Osteocyte (in vitro differentiated cells): ENCODE results near the gene KRT13. TPM values are rescaled to one million over a fixed set of nuclear protein-coding genes. Genes with fewer than 3 reads are reported as not detected.

Source experiments
- DNase-seq: peaks from one replicate; pipeline ENCODE4 v3.0.0; 2021; ENCODE audit warnings: mixed read lengths; ENCODE audit not compliant: unreplicated experiment; ENCODE audit errors: extremely low spot score
- H3K27ac Mint-ChIP-seq: one replicate; pipeline ENCODE4 v1.8.0; 2021; ENCODE audit warnings: mild to moderate bottlenecking, mixed read lengths; ENCODE audit not compliant: unreplicated experiment
- H3K27me3 Mint-ChIP-seq: one replicate; pipeline ENCODE4 v1.8.0; 2021; ENCODE audit warnings: mixed read lengths; ENCODE audit not compliant: unreplicated experiment
- H3K36me3 Mint-ChIP-seq: one replicate; pipeline ENCODE4 v1.8.0; 2021; ENCODE audit warnings: mixed read lengths; ENCODE audit not compliant: unreplicated experiment
- H3K4me1 Mint-ChIP-seq: one replicate; pipeline ENCODE4 v1.8.0; 2021; ENCODE audit warnings: mixed read lengths; ENCODE audit not compliant: unreplicated experiment
- H3K4me3 Mint-ChIP-seq: one replicate; pipeline ENCODE4 v1.8.0; 2021; ENCODE audit warnings: mild to moderate bottlenecking, moderate library complexity, mixed read lengths; ENCODE audit not compliant: unreplicated experiment
- H3K9me3 Mint-ChIP-seq: one replicate; pipeline ENCODE4 v1.8.0; 2021; ENCODE audit warnings: mixed read lengths; ENCODE audit not compliant: unreplicated experiment
- CTCF ChIP-seq: fragments of 200-600 bp; sonication (generic); IDR thresholded peaks from 2 replicates; pipeline ENCODE4 v1.5.0; 2021; ENCODE audit warnings: antibody characterized with exemption, mild to moderate bottlenecking, moderate library complexity
- total RNA-seq: library from RNA; stranded (reverse); gene quantifications from 2 replicates; pipeline ENCODE4 v1.2.1, GENCODE V29; 2021

The KRT13 gene
- total RNA-seq, 1 donor from 2014 or later, result not detected

DNA sequence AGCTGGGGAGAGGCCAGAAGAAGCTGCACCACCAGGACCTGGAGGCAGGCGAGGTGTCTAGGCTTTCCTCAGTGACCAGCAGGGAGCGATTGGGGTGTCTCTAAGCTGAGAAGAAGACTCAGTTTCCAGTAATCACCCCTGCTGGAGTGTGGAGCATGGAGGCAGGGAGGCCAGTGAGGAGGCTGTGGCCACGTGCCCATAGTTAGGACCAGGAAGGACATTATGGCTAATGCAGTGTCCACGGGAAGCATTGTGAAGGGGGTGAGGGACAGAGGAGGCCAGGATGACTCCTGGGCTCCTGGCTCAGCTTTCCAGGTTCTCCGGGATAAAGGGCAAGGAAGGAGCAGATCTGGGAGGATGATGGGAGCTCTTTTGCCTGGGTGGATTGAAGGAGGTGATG lies 5.7 kb downstream of the KRT13 start:
- no peak for TF ChIP-seq CTCF
- Mint-ChIP-seq H3K27me3 (no peaks in the 10 kb centered on the region), H3K36me3 (no peaks in the 10 kb centered on the region), H3K4me3 (no peak overlapping the region), H3K4me1 (peaks cover 6% of the 10 kb centered on the region), H3K9me3 (no peaks in the 10 kb centered on the region), H3K27ac (no peak overlapping the region)
- DNase-seq, result no peak

DNA sequence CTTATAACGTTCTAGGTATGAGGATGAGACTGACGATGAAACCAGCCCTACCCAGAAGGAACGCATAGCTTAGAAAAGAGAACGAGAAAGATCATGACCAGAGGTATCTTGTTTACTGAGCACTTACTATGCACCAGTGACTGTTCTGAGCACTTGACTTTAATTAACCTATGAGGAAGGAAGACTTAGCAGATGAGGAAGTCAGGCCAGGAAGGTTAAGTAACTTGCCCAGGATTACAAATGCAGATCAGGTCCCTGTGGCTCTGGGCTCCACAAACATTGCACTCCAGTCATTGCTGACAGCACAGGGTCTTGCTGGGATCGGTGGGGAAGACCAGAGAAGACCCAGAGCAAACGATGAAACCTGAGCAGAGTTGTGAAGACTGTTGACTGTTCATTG lies 7.1 kb downstream of the KRT13 start:
- TF ChIP-seq CTCF, result no peak
- Mint-ChIP-seq H3K36me3 (no peaks in the 10 kb centered on the region), H3K4me3 (no peak overlapping the region), H3K27me3 (no peaks in the 10 kb centered on the region), H3K4me1 (peaks cover 12% of the 10 kb centered on the region), H3K9me3 (no peaks in the 10 kb centered on the region), H3K27ac (no peak overlapping the region)
- DNase-seq, result no peak

DNA sequence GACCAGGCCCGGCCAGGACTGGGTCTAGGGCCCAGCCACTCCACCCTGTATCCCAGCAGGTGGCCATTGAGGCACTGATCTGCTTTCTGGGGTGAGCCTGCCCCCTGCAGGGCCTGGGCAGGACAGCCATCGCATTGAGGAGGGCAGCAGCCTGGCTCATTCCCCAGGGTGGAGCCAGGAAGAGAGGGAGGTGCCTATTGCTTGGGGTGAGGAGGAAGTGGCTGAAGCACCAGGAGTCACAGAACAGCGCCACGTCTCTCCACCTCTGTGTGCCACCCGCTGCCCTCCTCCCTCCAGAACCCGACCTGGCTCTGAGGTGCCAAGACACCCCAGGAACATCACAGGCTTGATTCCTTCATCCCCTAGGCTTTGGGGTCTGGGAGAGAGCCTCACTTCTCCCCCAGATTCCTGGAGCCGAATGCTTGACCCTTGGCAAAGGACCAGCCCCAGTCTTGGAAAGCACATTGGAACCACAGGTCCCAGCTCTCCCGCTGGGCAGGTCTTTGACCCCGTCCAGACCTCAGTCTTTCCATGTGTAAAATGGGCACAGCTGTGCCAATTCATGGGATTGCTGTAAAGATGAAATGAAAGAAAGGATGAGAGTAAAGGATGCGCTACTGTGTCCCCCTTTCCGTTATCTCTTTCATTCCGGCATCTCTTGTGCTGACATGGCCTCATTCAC lies 8.5 kb downstream of the KRT13 start:
- Mint-ChIP-seq H3K4me3 (no peak overlapping the region), H3K9me3 (no peaks in the 10 kb centered on the region), H3K27ac (no peak overlapping the region), H3K36me3 (no peaks in the 10 kb centered on the region), H3K27me3 (no peaks in the 10 kb centered on the region), H3K4me1 (peaks cover 25% of the 10 kb centered on the region)
- peak; percentile 59 for TF ChIP-seq CTCF
- DNase-seq, result no peak

GRCh38 chr17:41494524-41494923 lies 10.9 kb downstream of the KRT13 start:
- H3K27ac Mint-ChIP-seq, result no peak overlapping the region
- H3K4me1 Mint-ChIP-seq, result peaks cover 22% of the 10 kb centered on the region
- H3K27me3 Mint-ChIP-seq, result no peaks in the 10 kb centered on the region
- H3K4me3 Mint-ChIP-seq, result no peak overlapping the region
- no peaks in the 10 kb centered on the region for H3K9me3 Mint-ChIP-seq
- H3K36me3 Mint-ChIP-seq, result no peaks in the 10 kb centered on the region
- no peak for TF ChIP-seq CTCF
- DNase-seq, result no peak

GRCh38 chr17:41492771-41493170 lies 12.6 kb downstream of the KRT13 start:
- Mint-ChIP-seq H3K27ac (peak overlapping the region; percentile 10), H3K4me3 (no peak overlapping the region)

More at GRCh38 chr17:41492771-41493170, 12.6 kb downstream of the KRT13 start:
- H3K9me3 Mint-ChIP-seq, result no peaks in the 10 kb centered on the region
- DNase-seq, result no peak
- no peaks in the 10 kb centered on the region for H3K36me3 Mint-ChIP-seq
- H3K4me1 Mint-ChIP-seq, result peaks cover 22% of the 10 kb centered on the region
- no peaks in the 10 kb centered on the region for H3K27me3 Mint-ChIP-seq
- no peak for TF ChIP-seq CTCF
